Activated naive CD4-positive, alpha-beta T cell treated with anti-CD3 and anti-CD28 coated beads, Interleukin-2, amount 50 U/mL, for 16 hours (primary cell): Measurements from ENCODE around the gene ADISSP.

ENCODE experiments used
- DNase-seq: peaks from one replicate; pipeline ENCODE4 v3.0.0-alpha.2; 2020

The ADISSP gene

GRCh38 chr20:3753501-3754275 lies 13.9 kb downstream of the ADISSP start:
- no peak for DNase-seq

DNA sequence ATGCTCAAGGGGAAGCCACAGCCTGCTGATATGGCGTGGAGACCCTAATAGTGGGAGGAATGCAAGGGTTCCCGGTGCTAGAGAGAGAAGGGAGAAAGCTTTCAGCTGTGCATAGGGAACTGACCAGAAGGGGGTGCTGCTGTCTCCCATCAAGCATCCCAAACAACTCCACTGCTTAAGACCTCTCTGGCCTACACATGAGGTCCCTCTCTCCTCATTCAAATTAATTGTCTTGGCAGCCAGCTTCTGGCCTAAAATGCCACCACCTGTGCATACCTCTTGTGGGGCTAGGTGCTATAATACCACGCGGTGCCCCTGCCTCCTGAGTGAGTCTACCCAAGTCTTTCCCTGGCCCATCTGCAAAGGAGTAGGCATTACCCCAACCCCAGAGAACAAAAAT lies 14.5 kb downstream of the ADISSP start:
- peak; percentile 59 for DNase-seq

- no peak for DNase-seq
Measured at GRCh38 chr20:3752386-3752759, 15.2 kb downstream of the ADISSP start.

DNA sequence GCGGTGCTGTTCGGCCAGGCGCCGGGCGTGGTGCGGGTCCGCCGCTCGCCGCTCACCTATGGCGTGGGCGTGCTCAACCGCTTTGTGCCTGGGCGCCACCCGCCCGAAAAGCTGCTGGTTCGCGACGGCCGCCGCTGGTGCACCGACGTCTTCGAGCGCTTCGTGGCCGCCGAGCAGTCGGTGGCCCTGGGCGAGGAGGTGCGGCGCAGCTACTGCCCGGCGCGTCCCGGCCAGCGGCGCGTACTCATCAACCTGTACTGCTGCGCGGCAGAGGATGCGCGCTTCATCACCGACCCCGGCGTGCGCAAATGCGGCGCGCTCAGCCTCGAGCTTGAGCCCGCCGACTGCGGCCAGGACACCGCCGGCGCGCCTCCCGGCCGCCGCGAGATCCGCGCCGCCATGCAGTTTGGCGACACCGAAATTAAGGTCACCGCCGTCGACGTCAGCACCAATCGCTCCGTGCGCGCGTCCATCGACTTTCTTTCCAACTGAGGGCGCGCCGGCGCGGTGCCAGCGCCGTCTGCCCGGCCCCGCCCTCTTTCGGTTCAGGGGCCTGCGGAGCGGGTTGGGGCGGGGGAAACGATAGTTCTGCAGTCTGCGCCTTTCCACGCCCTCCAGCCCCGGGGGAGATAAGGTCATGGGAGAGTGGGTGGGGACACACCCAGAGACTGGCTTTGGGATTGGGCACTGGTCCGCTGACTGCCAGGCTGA lies 15.7 kb downstream of the ADISSP start:
- DNase-seq = peak; percentile 63

- no peak for DNase-seq
Measured at GRCh38 chr20:3751305-3751674, 16.3 kb downstream of the ADISSP start.

- peak; percentile 43 for DNase-seq
Measured at GRCh38 chr20:3749689-3750531, 17.6 kb downstream of the ADISSP start.

DNA sequence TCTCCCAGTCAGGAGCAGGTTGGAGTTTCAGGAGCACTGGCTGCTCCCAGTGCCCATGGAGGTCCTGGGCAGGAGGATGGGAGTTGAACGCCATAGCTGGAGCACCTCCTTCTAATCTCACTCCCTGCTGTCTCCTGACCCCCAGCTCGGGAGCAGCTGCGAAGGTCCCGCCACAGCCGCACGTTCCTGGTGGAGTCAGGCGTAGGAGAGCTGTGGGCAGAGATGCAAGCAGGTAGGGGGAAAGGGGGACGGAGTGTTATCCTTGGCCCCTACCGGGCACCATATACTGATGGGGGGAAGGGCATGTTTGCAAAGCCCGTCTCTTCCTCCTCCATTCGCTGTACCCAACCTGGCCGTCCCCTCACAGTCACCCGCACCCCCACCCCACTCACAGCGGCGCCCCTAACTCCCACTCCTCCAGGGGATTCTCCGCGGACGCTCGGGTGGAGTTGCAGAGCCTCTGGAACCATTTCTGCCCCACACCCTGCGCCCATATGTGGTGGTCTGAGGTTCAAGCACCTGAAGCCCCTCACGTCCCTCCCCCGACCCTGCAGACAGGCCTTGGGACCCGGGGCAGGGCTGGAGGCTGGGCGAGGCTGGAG lies 18.4 kb downstream of the ADISSP start:
- no peak for DNase-seq

DNA sequence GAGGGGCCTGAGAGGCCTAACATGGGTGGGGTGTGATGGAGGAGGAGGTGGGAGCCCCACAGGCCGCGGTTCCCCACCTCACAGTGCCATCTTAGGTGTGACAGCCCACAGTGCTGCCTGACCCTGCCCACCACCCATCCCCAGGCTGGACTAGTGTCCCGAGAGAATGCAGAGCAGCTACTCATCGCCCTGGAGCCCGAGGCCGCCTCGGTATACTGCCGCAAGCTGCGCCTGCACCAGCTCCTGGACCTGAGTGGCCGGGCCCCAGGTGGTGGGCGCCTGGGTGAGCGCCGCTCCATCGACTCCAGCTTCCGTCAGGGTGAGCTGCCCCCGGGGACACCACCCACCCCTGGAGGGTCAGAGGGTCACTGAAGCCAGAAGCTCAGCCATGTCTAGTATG lies 19.5 kb downstream of the ADISSP start:
- no peak for DNase-seq

DNA sequence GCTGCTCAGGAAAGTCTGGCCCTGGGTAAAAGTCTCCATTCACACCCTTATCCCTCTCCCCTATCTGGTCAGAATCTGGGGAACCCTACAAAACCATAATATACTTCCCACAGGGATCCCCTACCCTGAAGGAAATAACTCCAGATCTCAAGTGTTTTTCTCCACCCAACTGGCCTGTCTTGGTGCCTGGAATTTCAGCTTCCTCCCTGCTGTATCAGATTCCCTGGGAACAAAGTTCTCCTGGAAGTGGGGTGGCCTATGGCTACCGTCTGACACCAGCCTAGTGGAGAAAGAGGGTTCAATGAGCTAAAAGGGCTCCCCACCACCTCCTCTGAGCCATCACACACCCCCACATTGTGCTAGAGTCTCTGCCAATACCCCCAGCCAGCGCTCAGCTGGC lies 20.1 kb downstream of the ADISSP start:
- DNase-seq = no peak

- DNase-seq = no peak
Measured at GRCh38 chr20:3745686-3746173, 21.8 kb downstream of the ADISSP start.

DNA sequence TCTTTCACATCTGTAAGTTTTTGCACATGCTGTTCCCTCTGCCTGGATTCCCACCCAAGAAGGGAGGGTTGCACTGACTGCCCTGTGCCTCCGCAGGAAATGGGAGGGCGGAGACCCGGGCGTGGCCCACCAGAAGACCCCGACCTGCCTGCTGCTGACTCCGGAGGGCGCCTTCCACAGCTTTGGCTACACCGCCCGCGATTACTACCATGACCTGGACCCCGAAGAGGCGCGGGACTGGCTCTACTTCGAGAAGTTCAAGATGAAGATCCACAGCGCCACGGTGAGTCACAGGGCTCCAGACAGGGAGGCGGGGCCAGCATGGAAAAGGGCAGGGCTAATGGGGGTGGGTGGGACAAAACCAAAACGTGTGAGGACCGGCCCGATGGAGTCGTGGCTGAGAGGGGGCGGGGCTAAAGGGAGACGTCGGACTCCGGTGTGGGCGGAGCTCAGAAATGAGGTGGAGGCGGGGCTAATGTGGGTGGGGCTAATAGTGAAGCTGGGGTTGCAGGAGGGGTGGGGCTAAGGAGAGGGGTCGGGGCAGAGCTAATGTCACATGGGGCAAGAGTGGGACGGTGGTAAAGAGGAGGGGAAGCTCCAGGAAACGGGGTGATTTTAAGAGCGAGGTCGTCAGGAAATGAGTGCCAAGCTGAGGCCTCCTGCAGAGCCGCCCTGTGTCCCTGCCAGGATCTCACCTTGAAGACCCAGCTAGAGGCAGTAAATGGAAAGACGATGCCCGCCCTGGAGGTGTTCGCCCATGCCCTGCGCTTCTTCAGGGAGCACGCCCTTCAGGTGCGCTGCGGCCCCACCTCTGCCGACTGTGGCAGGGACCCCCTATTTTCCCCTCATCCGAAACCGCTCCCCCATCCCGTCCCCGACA lies 22.5 kb downstream of the ADISSP start:
- DNase-seq = peak; percentile 78

DNA sequence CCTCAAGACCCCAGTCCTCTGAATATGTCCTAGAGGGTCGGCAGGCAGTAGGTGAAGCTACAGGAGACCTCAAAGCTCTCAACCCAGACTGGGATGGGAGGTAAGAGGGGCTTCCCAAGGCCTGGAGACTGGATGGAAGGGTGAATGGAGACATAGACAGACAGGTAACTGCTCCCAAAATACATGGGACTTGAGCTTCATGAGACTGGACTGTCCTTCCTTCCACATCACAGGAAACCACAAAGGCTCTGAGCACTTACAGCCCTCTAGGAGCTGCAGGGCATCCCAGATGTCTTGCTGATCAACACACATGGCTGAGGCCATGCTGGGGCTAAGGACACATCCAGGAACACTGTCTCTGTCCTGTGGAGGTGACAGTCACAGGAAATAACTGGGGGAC lies 23.5 kb downstream of the ADISSP start:
- no peak for DNase-seq

DNA sequence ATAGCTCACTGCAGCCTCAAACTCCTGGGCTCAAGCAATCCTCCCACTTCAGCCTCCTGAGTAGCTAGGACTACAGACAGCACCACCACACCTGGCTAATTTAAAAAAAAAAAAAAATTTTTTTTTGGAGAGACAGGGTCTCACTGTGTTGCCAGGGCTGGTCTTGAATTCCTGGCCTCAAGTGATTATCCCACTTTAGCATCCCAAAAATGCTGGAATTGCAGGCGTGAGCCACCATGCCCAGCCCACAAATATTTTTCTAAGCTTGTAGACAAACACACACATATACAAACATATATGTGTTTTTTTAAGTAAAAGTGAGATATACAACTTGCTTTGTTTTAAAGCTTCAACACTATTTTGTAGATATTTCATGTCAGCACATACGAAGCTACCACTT lies 24.3 kb downstream of the ADISSP start:
- DNase-seq = no peak

- no peak for DNase-seq
Measured at GRCh38 chr20:3741836-3742458, 25.6 kb downstream of the ADISSP start.

- no peak for DNase-seq
Measured at GRCh38 chr20:3740615-3741301, 26.8 kb downstream of the ADISSP start.

DNA sequence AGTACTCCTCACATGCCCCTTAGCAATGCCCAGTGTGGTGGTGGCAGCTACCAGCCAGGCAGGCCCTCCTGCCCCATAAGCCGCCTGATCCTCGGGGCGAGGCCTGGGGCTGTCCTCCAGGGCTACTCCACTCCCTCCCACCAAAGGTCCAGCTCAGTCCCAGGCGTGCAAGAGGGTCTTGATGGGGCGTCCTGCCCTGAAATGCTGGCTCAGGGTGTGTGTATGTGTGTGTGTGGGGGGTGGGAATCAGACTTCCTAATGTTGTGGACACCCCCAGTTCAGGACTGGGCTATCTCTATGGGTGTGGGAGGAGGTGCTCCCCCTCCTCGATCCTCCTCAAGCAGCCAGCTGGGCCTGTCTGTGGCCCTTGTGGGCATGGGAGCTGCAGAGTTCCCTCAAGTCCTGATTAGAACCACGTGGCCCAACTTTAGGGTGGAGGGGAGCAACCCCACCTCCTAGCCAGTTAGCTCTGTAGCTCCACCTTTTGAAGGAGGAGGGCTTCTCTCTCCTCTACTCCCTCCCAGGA lies 27.6 kb downstream of the ADISSP start:
- no peak for DNase-seq

DNA sequence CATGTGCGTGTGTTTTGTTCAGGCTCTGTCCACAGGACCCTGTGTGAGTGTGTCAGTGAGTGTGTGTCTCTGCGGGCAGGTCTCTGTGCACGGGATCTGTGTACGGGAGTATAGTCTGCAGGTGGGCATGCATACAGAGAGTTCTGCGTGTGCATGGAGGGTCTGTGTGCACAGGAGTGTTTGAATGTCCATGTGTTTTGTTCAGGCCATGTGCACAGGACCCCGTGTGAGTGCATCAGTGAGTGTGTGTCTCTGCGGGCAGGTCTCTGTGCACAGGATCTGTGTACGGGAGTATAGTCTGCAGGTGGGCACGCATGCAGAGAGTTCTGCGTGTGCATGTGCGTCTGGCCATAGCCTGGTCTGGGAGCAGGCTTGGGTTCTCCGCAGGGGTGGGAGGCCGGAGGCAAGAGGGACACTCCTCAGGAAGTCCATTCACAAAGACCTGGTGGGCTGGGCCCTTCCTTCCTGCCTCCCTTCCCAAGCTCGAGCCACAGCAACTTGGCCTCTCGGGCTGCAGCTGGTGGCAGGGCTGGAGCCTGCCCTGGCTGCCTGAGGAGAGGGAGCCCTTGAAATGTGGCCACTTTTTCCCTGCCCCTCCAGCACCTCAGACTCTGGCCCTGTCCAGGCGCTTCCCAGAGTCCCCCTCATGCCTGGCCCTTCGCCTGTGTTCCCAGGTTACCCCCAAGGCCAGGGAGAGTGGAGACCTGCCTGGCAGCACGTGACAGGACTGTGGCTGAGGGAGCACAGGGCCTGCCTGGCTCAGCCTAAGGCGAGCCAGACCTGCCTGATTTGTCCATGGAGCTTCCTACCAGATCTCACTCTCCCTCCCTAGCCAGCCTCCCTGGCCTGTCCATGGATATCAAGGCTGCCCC lies 28.3 kb downstream of the ADISSP start:
- DNase-seq = no peak

GRCh38 chr20:3738111-3739053 lies 29.2 kb downstream of the ADISSP start:
- no peak for DNase-seq
